T-helper 2 cell treated with Interferon-gamma antibody and Interleukin-4, amounts not matched to agents 100 ng/mL and 5 ng/mL, for 36 hours (primary cell): ENCODE data around the gene YY1. TPM values are rescaled to one million over a fixed set of nuclear protein-coding genes. Genes with fewer than 3 reads are reported as not detected.
"Not testable (repeated sequence)": the region's sequence is repeated elsewhere in the genome, so short reads cannot be mapped to it uniquely, and the experiment has no call there.

Experiments
- intact Hi-C: fragments of 100-400 bp; cut with micrococcal nuclease; formaldehyde crosslinking; loops from one replicate; pipeline ENCODE4 v1.15.1; 2023
- total RNA-seq: library from RNA; stranded (reverse); gene quantifications from 2 replicates; pipeline ENCODE4 v1.2.3, GENCODE V29; 2022

YY1 gene
- total RNA-seq, 1 donor from 2014 or later: 97.6 TPM

- intact Hi-C loops: no loop called here
Observed at GRCh38 chr14:100309028-100309737, 70.2 kb downstream of the YY1 start.

DNA sequence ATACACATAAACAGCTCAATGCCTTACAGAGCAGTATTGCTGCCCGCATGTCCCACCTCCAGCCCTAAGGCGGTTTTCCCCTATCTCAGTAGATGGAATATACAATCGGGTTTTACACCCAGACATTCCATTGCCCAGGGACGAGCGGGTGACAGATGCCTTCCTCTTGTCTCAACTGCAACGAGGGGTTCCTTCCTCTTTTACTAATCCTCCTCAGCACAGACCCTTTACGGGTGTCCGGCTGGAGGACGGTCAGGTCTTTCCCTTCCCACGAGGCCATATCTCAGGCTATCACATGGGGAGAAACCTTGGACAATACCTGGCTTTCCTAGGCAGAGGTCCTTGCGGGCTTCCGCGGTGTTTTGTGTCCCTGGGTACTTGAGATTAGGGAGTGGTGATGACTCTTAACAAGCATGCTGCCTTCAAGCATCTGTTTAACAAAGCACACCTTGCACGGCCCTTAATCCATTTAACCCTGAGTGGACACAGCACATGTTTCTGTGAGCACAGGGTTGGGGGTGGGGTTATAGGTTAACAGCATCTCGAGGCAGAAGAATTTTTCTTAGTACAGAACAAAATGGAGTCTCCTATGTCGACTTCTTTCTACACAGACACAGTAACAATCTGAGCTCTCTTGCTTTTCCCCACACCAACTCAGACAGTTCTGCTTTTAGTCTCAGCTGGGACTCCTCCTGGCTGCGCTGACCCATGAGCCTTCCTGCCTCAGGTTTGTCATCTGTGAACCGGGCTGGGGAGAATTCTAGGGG, 73.3 kb downstream of the YY1 start:
- intact Hi-C loops: not testable (repeated sequence)

- intact Hi-C loops: no loop called here
Observed at GRCh38 chr14:100312877-100313400, 74.0 kb downstream of the YY1 start.

- intact Hi-C loops: no loop called here
Observed at GRCh38 chr14:100313464-100314230, 74.7 kb downstream of the YY1 start.

DNA sequence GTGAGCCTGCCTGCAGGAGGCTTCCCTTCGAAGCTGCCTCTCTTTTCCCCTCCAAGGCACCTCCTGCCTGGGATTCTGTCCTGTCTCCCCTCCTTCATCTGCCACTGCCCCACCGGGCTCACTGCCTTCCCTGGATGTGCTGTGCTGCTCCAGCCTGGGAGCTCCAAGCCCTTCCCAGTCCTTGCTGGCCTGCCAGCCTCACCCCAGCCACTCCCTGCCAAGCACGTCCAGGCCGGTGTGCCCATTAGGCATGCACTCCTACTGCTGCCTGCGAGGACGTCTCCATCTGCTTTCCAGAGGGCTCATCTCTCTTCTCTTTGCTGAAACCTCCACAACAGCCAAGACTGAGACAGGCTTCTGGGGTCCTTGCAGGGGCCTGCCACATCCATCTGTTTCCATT, 75.8 kb downstream of the YY1 start:
- intact Hi-C loops: no loop called here

GRCh38 chr14:100317389-100317788, 78.4 kb downstream of the YY1 start:
- intact Hi-C loops: no loop called here

- intact Hi-C loops: no loop called here
Observed at GRCh38 chr14:100317912-100318808, 79.2 kb downstream of the YY1 start.

DNA sequence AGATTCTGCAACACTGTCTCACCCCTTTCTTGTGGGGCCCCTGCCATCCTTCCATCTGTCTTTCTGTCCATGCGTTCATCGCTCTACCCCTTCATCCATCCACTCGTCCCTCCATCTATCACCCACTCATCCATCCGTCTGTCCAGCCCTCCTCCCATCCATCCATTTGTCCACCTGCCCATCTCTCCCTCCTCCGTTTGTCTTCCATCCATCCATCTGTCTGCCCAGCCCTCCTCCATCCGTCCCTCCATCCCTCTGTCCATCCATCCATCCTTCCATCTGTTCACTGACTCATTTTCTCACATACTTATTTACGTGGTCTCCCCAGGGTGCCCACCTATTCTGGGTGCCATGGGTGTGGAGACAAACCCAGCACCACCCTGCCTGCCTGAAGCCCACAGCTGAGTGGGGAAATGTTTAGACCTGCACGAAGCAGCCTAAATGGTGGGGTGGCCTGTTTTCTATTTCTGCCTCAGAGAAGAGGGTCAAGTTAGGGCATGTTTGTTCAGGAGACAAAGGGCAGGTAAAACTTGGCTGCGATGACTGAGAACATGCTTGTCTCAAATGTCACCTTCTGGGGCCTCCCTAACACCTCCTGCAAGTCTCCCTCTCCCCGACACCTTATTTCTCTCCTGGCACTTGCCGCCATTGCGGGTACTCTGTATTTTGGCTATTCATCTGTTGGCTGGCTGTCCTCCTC, 81.4 kb downstream of the YY1 start:
- intact Hi-C loops: no loop called here

- intact Hi-C loops: no loop called here
Observed at GRCh38 chr14:100321473-100322137, 82.7 kb downstream of the YY1 start.

DNA sequence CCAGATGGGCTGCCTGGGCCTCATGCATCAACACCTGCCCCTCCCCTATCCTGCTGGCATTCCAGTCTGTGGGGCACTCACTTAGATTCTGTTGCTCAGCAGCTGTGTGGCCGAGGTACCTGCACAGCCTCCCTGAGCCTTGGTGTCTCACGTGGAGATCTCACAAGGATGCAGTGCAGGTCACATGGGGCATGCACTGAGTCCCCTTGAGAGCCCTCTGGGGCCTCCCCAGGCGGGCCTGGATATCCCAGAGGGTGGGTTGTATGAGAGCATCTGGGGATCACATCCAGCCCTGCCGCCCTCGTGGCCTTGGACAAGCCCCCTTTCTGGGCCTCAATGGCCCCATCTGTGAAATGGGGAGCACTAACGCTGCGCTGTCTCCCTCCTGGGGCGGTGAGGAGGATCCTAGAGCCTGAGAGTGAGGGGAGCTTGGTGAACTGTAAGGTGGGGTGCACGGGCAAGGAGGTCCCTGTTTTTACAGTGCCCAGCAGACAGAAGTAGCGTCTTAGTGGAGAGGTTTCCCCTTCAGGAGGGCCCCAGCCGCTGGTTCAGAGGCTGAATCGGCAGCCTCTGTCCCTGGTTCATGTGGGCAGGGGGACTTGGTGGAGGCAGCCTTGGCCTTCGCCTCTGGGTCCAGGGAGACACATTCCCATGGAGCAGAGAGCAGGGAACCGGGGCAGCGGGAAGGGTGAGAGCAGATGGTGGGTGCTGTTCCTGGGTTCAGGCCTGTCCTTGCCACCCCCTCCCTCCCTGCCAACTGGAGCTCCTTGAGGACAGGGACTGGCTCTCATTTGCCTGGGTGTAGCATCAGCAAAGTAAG, 83.4 kb downstream of the YY1 start:
- intact Hi-C loops: no loop called here

DNA sequence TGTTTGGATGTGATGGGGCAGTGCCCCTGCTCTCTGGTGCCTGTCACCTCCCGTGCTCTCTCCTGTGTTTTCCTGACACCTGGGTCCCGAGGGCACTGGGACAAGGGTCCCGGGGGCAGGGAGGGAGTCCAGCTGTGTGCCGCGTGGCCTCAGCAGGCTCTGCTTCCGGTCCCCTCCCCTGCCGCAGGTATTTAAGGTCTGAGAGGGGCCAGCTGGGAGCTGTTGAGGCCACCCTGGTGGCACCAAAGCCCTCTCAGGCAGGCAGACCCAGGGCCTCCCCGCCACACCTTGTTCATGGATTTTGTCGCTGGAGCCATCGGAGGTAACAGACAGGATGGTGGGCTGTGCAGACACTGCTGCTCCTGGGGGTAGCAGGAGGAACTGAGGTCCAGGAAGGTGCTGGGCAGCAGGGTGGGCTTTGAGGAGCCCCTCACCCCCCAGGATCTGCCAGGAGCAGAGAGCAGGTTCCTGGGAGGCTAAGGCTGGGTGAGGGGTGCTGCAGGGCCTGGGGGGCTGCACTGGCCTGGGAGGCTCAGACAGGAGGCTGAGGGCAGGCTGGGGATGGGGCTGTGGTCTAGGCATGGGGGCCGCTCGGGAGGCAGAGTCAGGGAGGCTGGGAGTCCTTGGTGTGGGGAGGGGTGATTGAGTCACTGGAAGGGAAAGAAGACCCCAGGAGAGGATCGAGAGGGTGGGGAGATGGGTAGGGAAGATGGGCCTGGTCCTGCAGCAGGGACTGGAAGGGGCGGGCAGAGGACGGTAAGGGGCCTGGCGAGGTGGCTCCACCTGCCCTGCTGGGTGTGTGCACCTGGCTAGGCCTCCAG, 84.4 kb downstream of the YY1 start, which contains the start of gene SLC25A47:
TSS of gene SLC25A47 (plus strand) at position 219 of the 821 bp plus-strand sequence. CDS start at position 295, 76 bp downstream.
- intact Hi-C loops: no loop called here

- intact Hi-C loops: no loop called here
Observed at GRCh38 chr14:100323942-100324307, 85.0 kb downstream of the YY1 start.

GRCh38 chr14:100325231-100325632, 86.3 kb downstream of the YY1 start:
- intact Hi-C loops: no loop called here

- intact Hi-C loops: no loop called here
Observed at GRCh38 chr14:100325958-100326357, 87.0 kb downstream of the YY1 start.

DNA sequence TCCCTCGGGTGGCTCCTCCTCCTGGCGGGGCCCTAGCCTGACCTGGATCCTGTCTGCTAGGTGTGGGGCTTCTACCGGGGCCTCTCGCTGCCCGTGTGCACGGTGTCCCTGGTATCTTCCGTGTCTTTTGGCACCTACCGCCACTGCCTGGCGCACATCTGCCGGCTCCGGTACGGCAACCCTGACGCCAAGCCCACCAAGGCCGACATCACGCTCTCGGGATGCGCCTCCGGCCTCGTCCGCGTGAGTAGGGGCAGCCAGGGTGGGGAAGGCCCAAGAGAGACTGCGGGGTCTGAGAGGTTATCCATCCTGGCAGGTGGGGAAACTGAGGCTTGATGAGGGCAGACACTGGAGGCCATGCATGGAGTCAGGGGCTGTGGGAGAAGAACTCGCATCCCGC, 88.2 kb downstream of the YY1 start:
- intact Hi-C loops: no loop called here

GRCh38 chr14:100328495-100329163, 89.7 kb downstream of the YY1 start:
- intact Hi-C loops: no loop called here
